ENCODE results near the gene ARHGAP23.

ARHGAP23 gene

GRCh38 chr17:38552343-38552742 lies 124.1 kb downstream of the ARHGAP23 start:
- H3K4me3 ChIP-seq (ENCODE audit: control insufficient read depth, low read depth, low read length) = no peak overlapping the region
- DNase-seq (ENCODE audit: low read depth) = no peak
- TF ChIP-seq, protein P1, sequence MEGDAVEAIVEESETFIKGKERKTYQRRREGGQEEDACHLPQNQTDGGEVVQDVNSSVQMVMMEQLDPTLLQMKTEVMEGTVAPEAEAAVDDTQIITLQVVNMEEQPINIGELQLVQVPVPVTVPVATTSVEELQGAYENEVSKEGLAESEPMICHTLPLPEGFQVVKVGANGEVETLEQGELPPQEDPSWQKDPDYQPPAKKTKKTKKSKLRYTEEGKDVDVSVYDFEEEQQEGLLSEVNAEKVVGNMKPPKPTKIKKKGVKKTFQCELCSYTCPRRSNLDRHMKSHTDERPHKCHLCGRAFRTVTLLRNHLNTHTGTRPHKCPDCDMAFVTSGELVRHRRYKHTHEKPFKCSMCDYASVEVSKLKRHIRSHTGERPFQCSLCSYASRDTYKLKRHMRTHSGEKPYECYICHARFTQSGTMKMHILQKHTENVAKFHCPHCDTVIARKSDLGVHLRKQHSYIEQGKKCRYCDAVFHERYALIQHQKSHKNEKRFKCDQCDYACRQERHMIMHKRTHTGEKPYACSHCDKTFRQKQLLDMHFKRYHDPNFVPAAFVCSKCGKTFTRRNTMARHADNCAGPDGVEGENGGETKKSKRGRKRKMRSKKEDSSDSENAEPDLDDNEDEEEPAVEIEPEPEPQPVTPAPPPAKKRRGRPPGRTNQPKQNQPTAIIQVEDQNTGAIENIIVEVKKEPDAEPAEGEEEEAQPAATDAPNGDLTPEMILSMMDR (conservative IDR thresholded peaks at IDR 0.05; ENCODE audit: control insufficient read depth, insufficient read depth, low read depth, low read length) = no peak

DNA sequence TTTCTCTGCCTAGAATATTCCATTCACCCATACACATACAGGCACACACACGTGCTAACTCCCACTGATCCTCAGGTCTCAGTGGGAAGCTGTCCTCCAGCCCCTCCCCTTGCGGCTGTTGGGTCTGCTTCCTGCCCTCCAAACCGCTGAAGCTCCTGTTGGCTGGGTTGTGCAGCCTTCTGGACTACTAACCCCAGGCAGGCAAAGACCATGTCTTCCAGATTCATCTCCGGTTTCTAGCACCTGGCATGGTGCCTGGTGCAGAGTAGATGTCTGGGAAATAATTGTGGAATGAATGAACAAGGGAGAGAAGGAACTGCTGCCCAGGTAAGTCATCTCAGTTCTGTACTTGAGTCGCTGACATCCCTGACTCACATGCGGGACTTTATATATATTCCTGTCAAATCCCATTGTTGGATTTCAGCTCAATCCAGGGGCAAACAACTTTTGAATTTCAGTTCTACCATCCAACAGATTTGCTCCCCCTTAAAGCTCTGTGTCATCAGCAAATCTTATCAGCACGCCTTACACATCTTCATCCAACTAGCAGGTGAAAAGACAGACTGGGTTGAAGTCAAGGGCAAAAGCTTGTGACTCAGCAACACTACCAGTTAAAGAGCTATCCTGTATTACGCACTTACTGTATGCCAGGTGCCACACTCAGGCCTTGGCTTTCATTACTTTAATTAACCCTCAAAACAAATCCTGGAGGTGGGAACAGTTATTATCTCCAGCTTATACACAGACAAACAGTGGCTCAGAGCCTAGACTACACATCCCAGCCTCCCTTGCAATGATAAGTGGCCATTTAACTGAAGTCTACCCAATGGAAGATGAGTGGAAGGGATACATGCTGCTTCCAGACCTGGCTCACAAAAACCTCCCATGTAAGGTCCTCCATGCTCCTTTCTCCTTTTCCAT lies 126.4 kb downstream of the ARHGAP23 start:
- TF ChIP-seq, protein P1 (conservative IDR thresholded peaks at IDR 0.05; ENCODE audit: control insufficient read depth, insufficient read depth, low read depth, low read length) = no peak
- peak; percentile 39 for DNase-seq (ENCODE audit: low read depth)

GRCh38 chr17:38556239-38556638 lies 128.0 kb downstream of the ARHGAP23 start:
- DNase-seq (ENCODE audit: low read depth) = no peak
- TF ChIP-seq, protein P1 (conservative IDR thresholded peaks at IDR 0.05; ENCODE audit: control insufficient read depth, insufficient read depth, low read depth, low read length) = no peak
- H3K4me3 ChIP-seq (ENCODE audit: control insufficient read depth, low read depth, low read length) = no peak overlapping the region

More for the DNA sequence above, 126.4 kb downstream of the ARHGAP23 start:
- H3K4me3 ChIP-seq (ENCODE audit: control insufficient read depth, low read depth, low read length) = no peak overlapping the region

GRCh38 chr17:38557396-38557795 lies 129.1 kb downstream of the ARHGAP23 start:
- H3K4me3 ChIP-seq (ENCODE audit: control insufficient read depth, low read depth, low read length) = no peak overlapping the region
- no peak for DNase-seq (ENCODE audit: low read depth)
- TF ChIP-seq, protein P1 (conservative IDR thresholded peaks at IDR 0.05; ENCODE audit: control insufficient read depth, insufficient read depth, low read depth, low read length) = no peak

DNA sequence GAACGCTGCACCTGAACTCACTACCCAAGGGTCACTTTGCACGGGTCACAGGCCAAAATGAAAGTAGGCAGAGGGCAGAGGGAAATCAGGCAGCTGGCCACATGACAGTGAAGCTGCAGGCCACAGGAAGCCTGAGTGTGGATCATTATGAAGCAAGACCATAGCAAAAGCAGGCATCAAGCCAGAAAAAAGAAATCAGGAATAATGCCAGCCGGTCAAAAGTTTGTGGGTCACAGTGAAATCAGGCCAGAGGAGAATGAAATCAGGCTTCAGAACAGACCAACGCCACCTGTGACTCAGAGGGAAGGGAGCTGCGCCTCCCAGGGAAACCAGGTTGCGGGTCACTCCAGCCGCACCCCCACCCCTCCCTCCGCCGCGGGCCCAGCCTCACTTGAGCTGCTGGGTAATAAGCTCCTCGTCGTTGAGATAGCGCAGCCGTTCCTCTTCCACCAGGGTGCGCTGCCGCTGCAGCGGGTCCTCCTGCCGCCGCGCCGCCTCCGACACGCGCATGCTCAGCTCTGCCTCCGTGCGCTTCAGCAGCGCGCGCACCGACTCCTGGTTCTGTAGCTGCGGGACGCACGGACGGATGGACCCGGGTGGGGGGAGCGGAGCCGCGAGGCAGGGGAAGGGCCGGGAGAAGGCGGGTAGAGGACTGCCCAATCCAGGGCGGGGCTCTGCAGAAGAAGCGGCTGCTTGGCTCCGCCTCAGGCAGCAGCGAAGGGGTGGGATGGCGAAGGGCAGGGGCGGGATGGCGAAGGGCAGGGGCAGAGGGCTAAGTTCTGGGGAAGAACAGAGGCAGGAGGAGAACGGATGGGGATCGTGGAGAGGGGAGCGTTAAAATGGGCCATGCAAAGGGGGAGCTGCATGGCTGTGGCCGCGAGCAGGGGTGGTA lies 129.8 kb downstream of the ARHGAP23 start:
- peak overlapping the region; percentile 39 for H3K4me3 ChIP-seq (ENCODE audit: control insufficient read depth, low read depth, low read length)
- TF ChIP-seq, protein P1 (conservative IDR thresholded peaks at IDR 0.05; ENCODE audit: control insufficient read depth, insufficient read depth, low read depth, low read length) = peak; percentile 75
- DNase-seq (ENCODE audit: low read depth) = peak; percentile 91

- DNase-seq (ENCODE audit: low read depth) = no peak
- TF ChIP-seq, protein P1 (conservative IDR thresholded peaks at IDR 0.05; ENCODE audit: control insufficient read depth, insufficient read depth, low read depth, low read length) = no peak
- H3K4me3 ChIP-seq (ENCODE audit: control insufficient read depth, low read depth, low read length) = peak overlapping the region; percentile 39
Measured at GRCh38 chr17:38558728-38559050, 130.4 kb downstream of the ARHGAP23 start.

Measured in fibroblast of mammary gland (primary cell).